Hindlimb muscle (tissue), 1 donor: ENCODE data around the gene INPP5A. TPM values are rescaled to one million over a fixed set of nuclear protein-coding genes. Genes with fewer than 3 reads are reported as not detected.

Experiments
- DNase-seq: peaks from one replicate; pipeline ENCODE4 v3.0.0-alpha.2; 2013
- polyA plus RNA-seq: library from polyadenylated mRNA; unstranded; fragments of 120-200 nt; gene quantifications from one replicate; pipeline ENCODE4 v1.2.1, GENCODE V29; 2013; ENCODE audit not compliant: insufficient read length

Gene INPP5A
- polyA plus RNA-seq, 1 donor: 57.4 TPM

DNA sequence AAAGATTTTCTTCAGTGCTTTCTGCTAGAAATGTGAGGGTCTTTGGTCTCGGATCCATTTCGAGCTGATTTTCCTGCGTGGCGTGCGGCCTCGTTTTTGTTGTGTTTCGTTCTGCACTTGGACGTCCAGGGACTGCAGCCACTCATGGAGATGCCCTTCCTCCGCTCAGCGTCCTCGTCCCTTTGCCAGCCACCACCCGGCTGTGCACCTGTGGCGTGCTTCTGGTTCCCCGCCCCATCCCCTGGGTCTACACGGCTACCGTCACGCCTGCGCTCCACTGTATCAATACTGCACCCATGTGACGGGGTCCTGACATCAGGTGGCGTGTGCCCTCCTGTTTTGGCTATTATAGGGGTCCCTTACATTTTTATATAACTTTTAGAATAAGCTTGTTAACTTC lies 291.1 kb downstream of the INPP5A start:
- DNase-seq: no peak

DNA sequence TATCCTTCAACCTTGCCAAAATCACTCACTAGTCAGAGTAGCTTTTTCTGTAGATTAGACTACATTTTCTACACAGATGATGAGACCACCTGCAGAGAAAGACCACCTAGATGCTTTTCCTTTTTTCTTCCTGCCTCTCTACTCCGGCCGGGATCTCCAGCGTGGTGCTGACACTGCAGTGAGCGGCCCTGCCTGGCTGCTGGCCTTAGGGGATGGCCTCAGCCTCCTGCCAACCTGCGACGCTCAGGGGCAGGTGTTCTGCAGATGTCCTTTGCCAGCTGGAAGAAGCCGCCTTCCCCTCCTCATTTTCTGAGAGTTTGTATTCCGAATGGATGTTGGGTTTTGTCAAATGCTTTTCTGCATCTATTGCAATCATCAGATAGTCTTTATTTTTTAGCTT lies 291.8 kb downstream of the INPP5A start:
- DNase-seq: no peak

DNA sequence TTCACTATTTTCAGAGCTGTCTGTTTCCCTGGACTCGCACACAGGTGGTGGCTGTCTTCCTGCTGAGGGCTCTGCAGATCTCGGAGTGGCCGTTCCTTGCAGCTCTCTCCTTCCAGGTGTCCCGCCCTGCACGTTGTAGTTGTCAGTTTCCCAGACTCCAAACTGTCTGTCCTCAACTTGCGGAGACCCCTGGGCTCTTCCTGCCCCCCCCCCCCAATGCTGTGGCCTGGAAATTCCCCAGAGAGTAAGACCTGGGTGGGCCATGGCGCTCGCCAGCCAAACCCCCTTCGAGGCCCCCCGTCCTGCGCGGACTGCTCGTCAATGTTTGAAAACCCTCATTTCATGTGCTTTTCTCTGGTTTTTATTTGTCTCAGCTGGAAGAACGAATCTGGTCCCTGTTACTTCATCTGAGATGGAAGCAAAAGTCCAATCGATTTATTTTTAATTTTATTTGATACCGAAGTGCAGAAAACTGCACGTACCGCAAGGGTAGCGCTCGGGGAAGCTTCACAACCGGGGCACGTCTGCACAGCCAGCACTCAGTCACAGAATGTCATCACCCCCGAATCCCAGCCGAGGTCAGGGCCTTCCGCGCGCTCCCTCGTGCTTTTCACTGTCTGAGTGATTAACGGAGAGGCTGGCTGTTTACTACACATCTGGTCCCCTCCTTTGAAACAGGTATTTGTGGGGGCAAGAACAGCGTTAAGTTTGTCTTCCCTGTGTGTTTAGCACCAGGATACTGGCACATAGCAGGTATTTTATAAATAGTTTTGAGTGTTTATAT lies 294.8 kb downstream of the INPP5A start:
- DNase-seq: no peak

Other genes starting within 250 kb of the INPP5A start
- 12.2 TPM for gene STK32C, start 229.8 kb upstream of the INPP5A start, polyA plus RNA-seq
- 7.7 TPM for gene LRRC27, start 205.6 kb upstream of the INPP5A start, polyA plus RNA-seq
- 19.9 TPM for gene PWWP2B, start 140.6 kb upstream of the INPP5A start, polyA plus RNA-seq
- gene NKX6-2, start 248.4 kb downstream of the INPP5A start, polyA plus RNA-seq: 3.5 TPM